IMR-90 (cell line): Measurements from ENCODE around the gene TSHZ3. TPM values are rescaled to one million over a fixed set of nuclear protein-coding genes. Genes with fewer than 3 reads are reported as not detected.

Experiments
- ATAC-seq: fragments of 200-7000 bp; cut with Tn5 transposase; 2 replicates; pipeline ENCODE4 v1.9.1; 2020; ENCODE audit warnings: low read depth, mild to moderate bottlenecking, moderate library complexity
- BruUV-seq: library from RNA; stranded (reverse); fragments of 400-500 nt; replicated peaks from 2 replicates; lab custom pipeline; 2021; lab: Mats Ljungman, UMichigan
- CTCF ChIA-PET: fragments of 300-600 bp; formaldehyde crosslinking; extraction: SDS; loops from one replicate; lab custom pipeline; 2021; ENCODE audit warnings: antibody characterized with exemption; lab: Yijun Ruan, JAX
- POLR2A ChIA-PET: fragments of 300-600 bp; sonication (Branson Sonifier 250); formaldehyde crosslinking; loops from one replicate; lab custom pipeline; 2022; ENCODE audit warnings: antibody characterized with exemption; ENCODE audit not compliant: unreplicated experiment; lab: Charles Lee
- DNase-seq: peaks from one replicate; pipeline ENCODE4 v3.0.0; 2013
- H2AFZ ChIP-seq: replicated peaks from 2 replicates; pipeline ENCODE3; 2013; ENCODE audit warnings: low read length, mild to moderate bottlenecking; ENCODE audit not compliant: poor library complexity
- H2AK5ac ChIP-seq: 2 replicates; pipeline ENCODE4 v1.6.1; 2013; ENCODE audit warnings: low read depth, low read length, inconsistent platforms
- H2AK9ac ChIP-seq: replicated peaks from 2 replicates; pipeline ENCODE3; 2013; ENCODE audit warnings: mild to moderate bottlenecking, low read depth, low read length, moderate library complexity; ENCODE audit not compliant: poor library complexity
- H2BK120ac ChIP-seq: 2 replicates; pipeline ENCODE4 v1.6.1; 2013; ENCODE audit warnings: low read depth, low read length, inconsistent platforms
- H2BK15ac ChIP-seq: 3 replicates; pipeline ENCODE4 v1.6.1; 2013; ENCODE audit warnings: low read depth, low read length, inconsistent platforms
- H2BK20ac ChIP-seq: 2 replicates; pipeline ENCODE4 v1.6.1; 2013; ENCODE audit warnings: low read depth, mild to moderate bottlenecking, inconsistent platforms, low read length, moderate library complexity
- H2BK5ac ChIP-seq: 2 replicates; pipeline ENCODE4 v1.6.1; 2013; ENCODE audit warnings: mild to moderate bottlenecking, low read depth, low read length, inconsistent platforms; ENCODE audit not compliant: poor library complexity, severe bottlenecking
- H3K14ac ChIP-seq: replicated peaks from 2 replicates; pipeline ENCODE4 v1.6.1; 2013; ENCODE audit warnings: low read depth, low read length, inconsistent platforms
- H3K18ac ChIP-seq: 2 replicates; pipeline ENCODE4 v1.6.1; 2013; ENCODE audit warnings: low read depth, low read length, control low read depth
- H3K23ac ChIP-seq: 2 replicates; pipeline ENCODE4 v1.6.1; 2013; ENCODE audit warnings: low read depth, low read length, inconsistent platforms
- H3K27ac ChIP-seq: 2 replicates; pipeline ENCODE4 v1.5.1; 2013; ENCODE audit warnings: mild to moderate bottlenecking, control low read depth, low read length; ENCODE audit not compliant: insufficient read depth
- H3K27me3 ChIP-seq: 2 replicates; pipeline ENCODE4 v1.6.1; 2013; ENCODE audit warnings: low read length; ENCODE audit not compliant: control insufficient read depth, insufficient read depth
- H3K36me3 ChIP-seq: 2 replicates; pipeline ENCODE4 v1.6.1; 2013; ENCODE audit warnings: low read length, mixed read lengths; ENCODE audit not compliant: control insufficient read depth, insufficient read depth
- H3K4ac ChIP-seq: 2 replicates; pipeline ENCODE4 v1.6.1; 2013; ENCODE audit warnings: low read depth, low read length, inconsistent platforms
- H3K4me1 ChIP-seq: 2 replicates; pipeline ENCODE4 v1.6.1; 2013; ENCODE audit warnings: low read length, mixed read lengths; ENCODE audit not compliant: control insufficient read depth, insufficient read depth
- H3K4me2 ChIP-seq: 2 replicates; pipeline ENCODE4 v1.6.1; 2013; ENCODE audit warnings: low read depth, mild to moderate bottlenecking, control low read depth, low read length, moderate library complexity
- H3K4me3 ChIP-seq: 2 replicates; pipeline ENCODE4 v1.5.1; 2013; ENCODE audit warnings: low read depth, mild to moderate bottlenecking, control low read depth, low read length, moderate library complexity; ENCODE audit not compliant: insufficient read depth
- H3K56ac ChIP-seq: 2 replicates; pipeline ENCODE4 v1.6.1; 2013; ENCODE audit warnings: low read length, inconsistent platforms; ENCODE audit not compliant: insufficient read depth; ENCODE audit errors: extremely low read depth
- H3K79me1 ChIP-seq, 2 experiments: 2 replicates each; pipeline ENCODE4 v1.6.1; 2013; ENCODE audit warnings: low read length in 2 of 2, inconsistent platforms in 1 of 2, low read depth in 1 of 2
- H3K9ac ChIP-seq: 2 replicates; pipeline ENCODE4 v1.6.1; 2013; ENCODE audit warnings: low read depth, low read length, control low read depth
- H3K9me1 ChIP-seq: 2 replicates; pipeline ENCODE4 v1.6.1; 2013; ENCODE audit warnings: low read length, inconsistent platforms; ENCODE audit not compliant: insufficient read depth
- H3K9me3 ChIP-seq: 2 replicates; pipeline ENCODE4 v1.6.1; 2013; ENCODE audit warnings: low read length; ENCODE audit not compliant: control insufficient read depth, insufficient read depth
- H4K20me1 ChIP-seq: 2 replicates; pipeline ENCODE4 v1.6.1; 2013; ENCODE audit warnings: low read length, inconsistent platforms; ENCODE audit not compliant: insufficient read depth
- H4K5ac ChIP-seq: 2 replicates; pipeline ENCODE4 v1.6.1; 2013; ENCODE audit warnings: mild to moderate bottlenecking, low read depth, low read length, control low read depth
- H4K8ac ChIP-seq, 2 experiments: 2 replicates each; pipeline ENCODE4 v1.6.1; 2013; ENCODE audit warnings: low read depth in 2 of 2, low read length in 2 of 2, control low read depth in 1 of 2, inconsistent platforms in 1 of 2
- H4K91ac ChIP-seq: 2 replicates; pipeline ENCODE4 v1.6.1; 2013; ENCODE audit warnings: low read depth, low read length, inconsistent platforms; ENCODE audit not compliant: insufficient read depth
- BHLHE40 ChIP-seq: fragments of 150-350 bp; IDR thresholded peaks from 2 replicates; pipeline ENCODE4 v1.6.1; 2016; ENCODE audit warnings: mild to moderate bottlenecking, low read depth, low read length
- ELK1 ChIP-seq: fragments of 150-350 bp; IDR thresholded peaks from 2 replicates; pipeline ENCODE4 v1.6.1; 2016; ENCODE audit warnings: low read depth, mild to moderate bottlenecking, low read length, moderate library complexity, borderline replicate concordance
- FOS ChIP-seq: fragments of 150-350 bp; IDR thresholded peaks from 2 replicates; pipeline ENCODE4 v1.6.1; 2016; ENCODE audit warnings: low read depth, low read length
- MAFK ChIP-seq: IDR thresholded peaks from 2 replicates; pipeline ENCODE4 v1.6.1; 2012; ENCODE audit warnings: low read depth, low read length, improper control_type of control experiment
- MXI1 ChIP-seq: IDR thresholded peaks from 2 replicates; pipeline ENCODE4 v1.6.1; 2012; ENCODE audit warnings: low read depth, mild to moderate bottlenecking, low read length, moderate library complexity, borderline replicate concordance
- RAD21 ChIP-seq: IDR thresholded peaks from 2 replicates; pipeline ENCODE4 v1.6.1; 2012; ENCODE audit warnings: low read length, improper control_type of control experiment
- RCOR1 ChIP-seq: IDR thresholded peaks from 2 replicates; pipeline ENCODE4 v1.6.1; 2012; ENCODE audit warnings: mild to moderate bottlenecking, low read length, improper control_type of control experiment; ENCODE audit not compliant: insufficient replicate concordance
- SMC3 ChIP-seq: fragments of 150-350 bp; IDR thresholded peaks from 2 replicates; pipeline ENCODE4 v1.6.1; 2016; ENCODE audit warnings: low read depth, mild to moderate bottlenecking, antibody characterized with exemption, low read length, moderate library complexity
- USF2 ChIP-seq: fragments of 150-350 bp; IDR thresholded peaks from 2 replicates; pipeline ENCODE4 v1.6.1; 2017; ENCODE audit warnings: mild to moderate bottlenecking, antibody characterized with exemption, low read length, low read depth
- WGBS, 2 experiments: methylation state at CpG; one replicate each; pipeline versions ENCODE4 v1.1.5 to v1.1.7; 2013; ENCODE audit warnings: missing lambda C conversion rate in 2 of 2; ENCODE audit not compliant: insufficient read length in 1 of 2; ENCODE audit errors: extremely low coverage in 2 of 2; 5-methylcytosine and 5-hydroxymethylcytosine counted together
- dilution Hi-C: fragments of 300-500 bp; cut with HindIII; formaldehyde crosslinking; loops from one replicate; pipeline ENCODE4 v1.14.3; 2018; ENCODE audit warnings: low sequenced_read_pairs; ENCODE audit not compliant: unreplicated experiment
- in situ Hi-C: fragments of 300-500 bp; cut with MboI; formaldehyde crosslinking; loops from 3 replicates; pipeline ENCODE4 v1.14.3; 2019; ENCODE audit warnings: low sequenced_read_pairs, inconsistent platforms, mixed read lengths
- intact Hi-C: fragments of 100-400 bp; cut with micrococcal nuclease; formaldehyde crosslinking; loops from 2 replicates; pipeline ENCODE4 v1.10.0; 2022
- polyA plus RNA-seq, 3 experiments: library from polyadenylated mRNA; depleted of rRNA; stranded (reverse); fragments of >200 nt; gene quantifications; 2 replicates each; pipeline ENCODE4 v1.2.3, GENCODE V29; 2012; ENCODE audit warnings: low replicate concordance in 1 of 3
- total RNA-seq: library from RNA; depleted of rRNA; stranded (reverse); fragments of >200 nt; gene quantifications from 2 replicates; pipeline ENCODE4 v1.2.3, GENCODE V29; 2012

Gene TSHZ3
- total and polyA plus RNA-seq, 2 of the 4 experiments (the other 2 are of a cell fraction) = 8.1 to 13.0 TPM

GRCh38 chr19:31335716-31336115, 13.5 kb downstream of the TSHZ3 start:
- Histone ChIP-seq H3K9me1 (peaks cover 39% of the 10 kb centered on the region), H2AK9ac (no peak overlapping the region), H4K91ac (no peak overlapping the region), H3K36me3 (peaks cover 10% of the 10 kb centered on the region), H3K9ac (no peak overlapping the region), H2BK120ac (peak overlapping the region; percentile 41), H3K79me1 (peaks cover 19 to 90% of the 10 kb centered on the region in 2 experiments), H2BK20ac (no peak overlapping the region), H4K8ac (no peak overlapping the region), H3K18ac (no peak overlapping the region), H3K9me3 (no peaks in the 10 kb centered on the region), H3K4me1 (peaks cover 65% of the 10 kb centered on the region), H3K4me3 (no peak overlapping the region), H4K20me1 (peaks cover 33% of the 10 kb centered on the region), H2AK5ac (peak overlapping the region; percentile 77; the same call in 1 of the 2 replicates), H2BK15ac (0 out of 3 replicates have a peak overlapping the region, but pooled peaks have one; percentile 25), H3K14ac (no peak overlapping the region), H2BK5ac (no peak overlapping the region), H3K56ac (no peak overlapping the region), H3K27ac (no peak overlapping the region; the same call in 1 of the 2 replicates), H2AFZ (no peak overlapping the region), H3K4me2 (no peak overlapping the region), H3K27me3 (no peaks in the 10 kb centered on the region), H3K23ac (no peak overlapping the region), H3K4ac (no peak overlapping the region), H4K5ac (no peak overlapping the region; the same call in 1 of the 2 replicates)
- BruUV-seq = no TSS peak
- ChIA-PET POLR2A (no interaction called here), CTCF (no interaction called here)
- TF ChIP-seq MXI1 (no peak), FOS (no peak), USF2 (no peak), RCOR1 (no peak), ELK1 (no peak), BHLHE40 (no peak), MAFK (no peak), SMC3 (no peak), RAD21 (no peak)
- WGBS, 2 experiments = 90% methylated on average over 2 of the region's 6 CpGs; no CpG with 5 or more reads in 1 of the 2 experiments
- intact Hi-C loops (loop anchor here (1.0 kb wide), 1 partner anchor 13 kb away; no protein-coding TSS in a partner anchor), dilution Hi-C loops (no loop called here), in situ Hi-C loops (loop anchor here (5.0 to 25.0 kb wide), 2 partner anchors 103 to 1027 kb away; no protein-coding TSS in a partner anchor)
- no peak for ATAC-seq
- DNase-seq = no peak
